GM18519 (cell line): ENCODE measurements around the gene TRIM65.

Source experiments
- ATAC-seq: cut with Tn5 transposase; IDR thresholded peaks from one replicate; pipeline ENCODE4 v1.9.1; 2021; ENCODE audit warnings: mild to moderate bottlenecking, moderate library complexity; ENCODE audit not compliant: unreplicated experiment, low FRiP score

TRIM65 gene

GRCh38 chr17:75919611-75920010, 22.9 kb upstream of the TRIM65 start:
- no peak for ATAC-seq

DNA sequence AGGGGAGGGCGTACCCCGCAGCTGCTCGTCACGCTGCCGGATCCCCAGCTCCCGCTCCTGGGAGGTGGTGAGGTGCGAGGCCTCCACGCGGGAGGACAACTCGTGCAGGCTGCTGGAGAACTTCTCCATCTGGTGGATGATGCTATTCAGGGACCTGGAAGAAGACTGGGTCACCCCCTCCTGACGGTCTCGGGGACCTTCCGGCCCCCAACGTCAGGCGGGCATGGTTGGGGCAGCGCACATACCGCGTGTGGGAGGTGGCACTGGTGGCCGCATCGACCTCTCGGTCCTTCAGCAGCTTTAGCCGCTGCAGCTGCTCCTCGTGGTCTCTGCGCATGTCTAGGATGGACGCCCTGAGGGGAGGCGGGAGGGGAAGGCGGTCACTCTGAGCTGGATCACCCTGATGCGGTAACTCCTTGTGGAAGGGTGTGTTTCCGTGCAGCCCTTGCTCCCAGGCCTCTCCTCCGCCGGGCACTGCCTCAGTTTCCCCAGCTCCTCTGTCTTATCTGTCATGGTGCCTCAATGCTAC, 21.2 kb upstream of the TRIM65 start:
- no peak for ATAC-seq

- ATAC-seq = no peak
Measured at GRCh38 chr17:75917141-75917916, 20.6 kb upstream of the TRIM65 start.

- no peak for ATAC-seq
Measured at GRCh38 chr17:75915268-75915667, 18.5 kb upstream of the TRIM65 start.

GRCh38 chr17:75914643-75915267, 18.0 kb upstream of the TRIM65 start:
- no peak for ATAC-seq

DNA sequence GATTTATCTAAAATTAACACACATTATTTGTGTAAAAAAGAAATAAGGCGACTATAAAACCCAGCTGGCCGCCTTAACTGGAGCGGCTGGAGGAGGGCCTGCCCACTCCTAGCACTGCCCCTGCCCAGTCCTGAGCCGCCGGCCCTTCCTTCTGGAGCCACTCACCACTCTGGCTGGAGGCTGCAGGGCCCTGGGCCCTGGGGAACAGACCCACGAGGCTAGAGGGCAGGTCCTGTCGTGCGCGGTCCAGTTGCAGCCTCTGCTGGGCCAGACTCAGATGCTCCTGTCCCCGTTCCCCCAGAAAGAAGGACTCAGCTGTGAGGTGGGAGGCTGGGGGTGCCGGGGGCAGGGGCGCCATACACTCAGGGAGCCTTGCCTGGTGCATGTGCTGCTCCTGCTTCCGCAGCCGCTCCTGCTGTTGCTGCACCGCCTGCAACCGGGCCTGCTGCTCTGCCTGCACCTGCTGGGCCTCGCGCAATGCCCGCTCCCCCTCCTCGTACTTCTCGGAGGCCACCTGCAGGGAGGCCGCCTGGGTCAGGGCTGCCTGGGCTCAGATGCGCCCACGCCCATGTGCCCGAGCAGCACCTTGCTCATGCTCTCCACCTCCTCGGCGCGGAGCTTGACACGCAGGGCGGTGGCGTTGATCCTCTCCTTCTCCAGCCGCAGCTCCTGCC, 16.9 kb upstream of the TRIM65 start:
- ATAC-seq = no peak

DNA sequence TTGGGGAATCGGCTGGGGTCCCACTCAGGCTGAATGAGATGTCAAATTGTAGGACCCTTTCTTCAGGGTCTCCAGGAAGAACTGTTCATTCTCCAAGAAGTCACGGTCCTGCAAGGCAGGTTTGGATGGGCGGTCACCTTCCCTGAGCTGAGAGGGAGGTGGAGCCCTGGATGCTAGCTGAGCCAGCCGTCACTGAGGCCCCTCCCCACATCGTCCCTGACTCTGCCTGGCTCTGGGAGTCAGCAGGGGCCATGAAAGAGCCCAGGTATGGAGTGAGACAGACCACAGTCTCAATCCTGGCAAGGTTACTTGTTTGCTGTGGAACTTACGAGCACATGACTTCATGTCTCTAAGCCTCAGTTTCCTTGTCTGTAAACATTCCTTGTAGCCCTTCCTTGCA, 13.9 kb upstream of the TRIM65 start:
- no peak for ATAC-seq

DNA sequence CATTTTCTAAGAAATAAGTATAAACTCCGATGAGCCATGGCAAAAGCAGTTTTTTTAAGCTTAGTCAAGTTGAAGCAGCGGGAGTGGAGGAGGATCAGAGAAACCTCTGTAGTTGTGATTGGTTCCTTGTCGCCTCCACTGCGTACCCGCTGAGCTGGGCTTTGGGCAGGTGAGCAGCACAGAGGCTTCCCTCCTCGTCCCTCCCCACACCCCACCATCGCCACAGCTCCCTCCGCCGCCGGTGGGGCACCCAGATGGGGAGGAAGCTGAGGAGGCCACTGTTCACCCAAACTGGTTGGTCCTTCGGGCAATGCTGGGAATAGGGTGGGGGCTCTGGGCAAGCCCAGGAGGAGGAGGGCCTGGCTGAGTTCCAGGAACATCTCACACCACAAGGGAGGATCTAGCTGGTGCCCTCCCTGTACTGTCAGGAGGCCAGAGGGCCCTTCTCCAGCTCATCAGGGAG, 13.1 kb upstream of the TRIM65 start:
- ATAC-seq = no peak

DNA sequence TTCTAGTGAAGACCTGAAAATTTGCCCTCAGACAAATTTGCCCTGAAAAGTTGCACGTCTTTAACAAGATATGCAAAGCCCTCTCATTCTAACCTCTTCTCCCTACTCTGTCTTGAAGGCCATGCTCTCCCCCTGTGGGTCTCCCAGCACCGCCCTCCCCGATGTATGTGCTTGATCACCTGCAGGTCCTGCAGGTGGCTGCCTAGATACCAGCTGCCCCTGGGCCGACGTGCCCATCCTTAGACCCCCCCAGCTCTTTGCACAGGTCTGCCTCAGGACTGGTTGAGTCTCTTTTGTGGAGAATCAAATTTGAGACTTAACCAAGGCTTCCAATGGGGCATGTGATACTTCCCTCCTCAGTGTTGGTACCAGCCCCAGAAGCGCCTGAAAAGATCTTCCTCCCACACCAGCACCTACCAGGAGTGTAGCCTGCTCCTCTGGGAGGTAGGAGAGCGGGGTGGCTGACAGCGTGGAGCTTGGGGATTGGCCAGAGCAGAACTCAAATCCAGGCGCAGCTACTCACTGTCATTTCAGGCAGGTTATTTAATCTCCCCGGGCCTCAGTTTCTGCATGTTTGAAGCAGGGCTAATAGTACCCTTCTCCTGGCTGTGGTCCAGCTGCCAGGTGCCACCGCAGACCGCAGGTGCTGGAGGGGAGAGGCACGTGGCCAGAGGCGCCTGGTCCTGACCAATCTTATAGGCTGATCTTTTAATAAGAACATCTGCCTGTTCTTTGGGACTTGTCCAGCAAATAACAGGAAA, 12.5 kb upstream of the TRIM65 start:
- ATAC-seq = no peak

DNA sequence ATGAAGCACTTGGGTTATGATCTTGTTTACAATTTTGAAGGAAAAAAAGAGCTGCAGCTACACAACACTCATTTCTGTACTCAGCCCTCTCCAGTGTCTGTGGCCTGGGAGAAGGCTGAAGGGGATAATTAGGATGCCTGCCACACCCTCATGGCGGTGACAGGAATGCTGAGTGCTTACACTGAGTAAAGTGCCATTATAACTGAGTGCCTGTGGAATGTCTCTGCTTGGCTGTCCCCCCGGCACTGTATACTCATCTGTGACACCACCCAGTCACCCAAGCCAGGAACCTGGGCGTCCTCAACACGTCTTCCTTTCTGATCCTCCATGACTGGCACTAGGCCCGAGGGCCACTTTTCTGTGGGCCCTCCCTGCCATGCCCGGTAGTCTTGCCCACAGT, 11.4 kb upstream of the TRIM65 start:
- no peak for ATAC-seq

- no peak for ATAC-seq
Measured at GRCh38 chr17:75906143-75906884, 9.6 kb upstream of the TRIM65 start.

- ATAC-seq = peak; percentile 82
Measured at GRCh38 chr17:75904749-75905521, 8.2 kb upstream of the TRIM65 start, which contains the start of gene MRPL38. Gene MRPL38, minus strand, starts transcription at chr17:75904884. Its CDS starts 9 bp downstream, at chr17:75904875.

DNA sequence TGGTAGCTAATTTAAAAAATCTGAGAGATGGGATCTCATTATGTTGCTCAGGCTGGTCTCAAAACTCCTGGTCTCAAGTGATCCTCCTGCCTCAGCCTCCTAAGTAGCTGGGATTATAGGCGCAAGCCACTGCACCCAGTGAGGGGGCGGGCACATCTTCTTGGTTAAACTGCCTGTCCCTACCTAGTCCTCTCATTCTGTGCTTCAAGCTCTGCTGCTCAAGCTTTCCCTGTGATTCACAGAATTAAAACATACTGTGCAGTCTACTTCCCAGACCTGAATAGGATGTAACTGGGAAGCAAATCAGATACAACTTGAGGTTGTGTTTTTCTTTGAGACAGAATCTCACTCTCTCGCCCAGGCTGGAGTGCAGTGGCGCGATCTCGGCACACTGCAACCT, 5.7 kb upstream of the TRIM65 start:
- no peak for ATAC-seq

DNA sequence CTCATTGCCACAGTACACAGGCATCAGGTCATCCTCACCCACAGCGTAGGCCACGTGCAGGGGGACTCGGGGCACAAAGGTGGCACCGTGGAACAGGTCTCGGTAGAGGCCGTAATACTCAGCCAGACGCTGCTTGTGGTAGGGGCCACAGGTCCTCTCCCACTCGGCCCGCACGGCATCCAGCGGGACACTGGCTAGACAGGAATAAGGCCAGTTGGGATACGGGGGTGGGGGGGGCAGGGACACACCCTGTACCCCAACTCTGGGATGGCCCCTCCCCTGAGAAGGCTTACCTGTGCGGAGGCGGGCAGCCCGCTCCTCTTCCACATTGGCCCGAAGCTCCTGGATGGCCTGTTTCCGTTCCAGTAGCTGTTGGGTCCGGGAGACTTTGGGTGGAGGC, 5.0 kb upstream of the TRIM65 start:
- ATAC-seq = no peak

GRCh38 chr17:75900691-75901533, 4.2 kb upstream of the TRIM65 start:
- ATAC-seq = no peak

- no peak for ATAC-seq
Measured at GRCh38 chr17:75899767-75900468, 3.2 kb upstream of the TRIM65 start.

DNA sequence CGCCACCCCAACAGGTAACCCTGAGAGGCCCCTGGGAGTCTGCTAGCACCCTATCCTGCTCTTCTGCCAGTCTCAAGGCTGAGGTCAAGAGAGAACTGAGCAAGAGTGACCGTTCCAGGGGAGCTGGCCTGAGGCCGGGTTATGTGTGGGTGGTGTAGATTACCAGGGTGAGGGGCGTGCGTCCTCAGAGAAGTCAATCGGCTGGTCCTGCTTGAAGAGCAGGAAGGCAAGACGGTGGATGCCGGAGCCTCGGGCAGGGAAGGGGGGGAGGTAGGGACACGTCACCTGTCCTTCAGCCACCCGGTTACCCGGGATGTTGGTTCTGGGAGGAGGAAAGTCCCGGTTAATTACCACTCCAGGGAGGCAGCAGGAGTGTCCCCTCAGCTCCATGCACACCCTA, 2.6 kb upstream of the TRIM65 start:
- no peak for ATAC-seq

GRCh38 chr17:75898791-75899190, 2.0 kb upstream of the TRIM65 start:
- no peak for ATAC-seq
